GM12878 (cell line): ENCODE data around the gene MTX1. TPM values are rescaled to one million over a fixed set of nuclear protein-coding genes. Genes with fewer than 3 reads are reported as not detected.

Experiments
- ATF7 ChIP-seq: fragments of 450-650 bp; IDR thresholded peaks from 2 replicates; pipeline ENCODE4 v1.6.1; 2016; ENCODE audit warnings: low read depth, mild to moderate bottlenecking
- CREM ChIP-seq: IDR thresholded peaks from 2 replicates; pipeline ENCODE4 v1.6.1; 2014; ENCODE audit warnings: antibody characterized with exemption, low read depth
- E2F4 ChIP-seq: IDR thresholded peaks from 2 replicates; pipeline ENCODE4 v1.6.1; 2012; ENCODE audit warnings: low read depth, low read length, improper control_type of control experiment
- FOS ChIP-seq: IDR thresholded peaks from 3 replicates; pipeline ENCODE4 v1.6.1; 2011; ENCODE audit warnings: borderline replicate concordance; ENCODE audit not compliant: insufficient read length; ENCODE audit errors: extremely low read depth
- GABPA ChIP-seq: IDR thresholded peaks from 2 replicates; pipeline ENCODE4 v1.6.1; 2014; ENCODE audit warnings: antibody characterized with exemption, low read depth, mild to moderate bottlenecking, inconsistent platforms
- HSF1 ChIP-seq: fragments of 150-350 bp; IDR thresholded peaks from 2 replicates; pipeline ENCODE4 v1.6.1; 2014; ENCODE audit warnings: mild to moderate bottlenecking, low read depth, low read length
- IKZF1 ChIP-seq: fragments of 450-650 bp; conservative IDR thresholded peaks from 2 replicates; pipeline ENCODE4 v1.6.1; 2017; ENCODE audit warnings: antibody characterized with exemption, mild to moderate bottlenecking
- NFYA ChIP-seq: IDR thresholded peaks from 2 replicates; pipeline ENCODE4 v1.6.1; 2011; ENCODE audit warnings: low read depth, mild to moderate bottlenecking, low read length, improper control_type of control experiment, borderline replicate concordance
- NKRF ChIP-seq: fragments of 450-650 bp; conservative IDR thresholded peaks from 2 replicates; pipeline ENCODE4 v1.6.1; 2017; ENCODE audit warnings: mild to moderate bottlenecking, moderate library complexity
- PKNOX1 ChIP-seq: fragments of 450-650 bp; IDR thresholded peaks from 2 replicates; pipeline ENCODE4 v1.6.1; 2016; ENCODE audit warnings: mild to moderate bottlenecking
- POU2F2 ChIP-seq: IDR thresholded peaks from 3 replicates; pipeline ENCODE4 v1.6.1; 2011; ENCODE audit warnings: low read depth, mild to moderate bottlenecking, low read length, borderline replicate concordance
- RELA ChIP-seq: fragments of 450-650 bp; IDR thresholded peaks from 2 replicates; pipeline ENCODE4 v1.8.0; 2014; ENCODE audit warnings: borderline replicate concordance; ENCODE audit not compliant: partially characterized antibody
- SIN3A ChIP-seq: IDR thresholded peaks from 2 replicates; pipeline ENCODE4 v1.6.1; 2012; ENCODE audit warnings: low read depth, low read length, improper control_type of control experiment
- SPI1 ChIP-seq: IDR thresholded peaks from 2 replicates; pipeline ENCODE4 v1.6.1; 2011; ENCODE audit warnings: low read depth, mild to moderate bottlenecking, low read length, moderate library complexity, borderline replicate concordance; ENCODE audit not compliant: insufficient read depth
- STAT1 ChIP-seq: fragments of 450-650 bp; conservative IDR thresholded peaks from 2 replicates; pipeline ENCODE4 v1.6.1; 2014; ENCODE audit warnings: antibody characterized with exemption, mild to moderate bottlenecking
- SUZ12 ChIP-seq: fragments of 200-600 bp; sonication (generic); IDR thresholded peaks from one replicate; pipeline ENCODE4 v1.6.1; 2018; ENCODE audit warnings: antibody characterized with exemption, mild to moderate bottlenecking; ENCODE audit not compliant: unreplicated experiment
- TARDBP ChIP-seq: IDR thresholded peaks from 2 replicates; pipeline ENCODE4 v1.6.1; 2016; ENCODE audit warnings: borderline replicate concordance
- USF1 ChIP-seq: IDR thresholded peaks from 2 replicates; pipeline ENCODE4 v1.6.1; 2011; ENCODE audit warnings: borderline replicate concordance, low read depth, mild to moderate bottlenecking, moderate library complexity, mixed read lengths, low read length; ENCODE audit not compliant: insufficient read depth; ENCODE audit errors: extremely low read length
- ZBED1 ChIP-seq: IDR thresholded peaks from 2 replicates; pipeline ENCODE4 v1.6.1; 2016; ENCODE audit warnings: borderline replicate concordance
- ZBTB4 ChIP-seq: fragments of 450-650 bp; formaldehyde crosslinking; IDR thresholded peaks from 2 replicates; pipeline ENCODE4 v1.4.0; 2022; ENCODE audit warnings: mild to moderate bottlenecking, moderate library complexity
- polyA plus RNA-seq, 11 experiments: library from polyadenylated mRNA; depleted of rRNA in 4 of 11; unstranded in 6 of 11; stranded (reverse) in 5 of 11; fragments of >200 nt; fragmentation: Nextera tagmentation in 4 of 11; fragmentation: Illumina TruSeq in 1 of 11; extraction: Ambion mirVana in 4 of 11; extraction: Trizol in 1 of 11; gene quantifications; 1 replicate in 1 of 11; 2 replicates in 10 of 11; pipeline versions ENCODE4 v1.2.1 to v1.2.3, GENCODE V29; 2011 to 2016; ENCODE audit warnings: inconsistent platforms in 2 of 11, missing spikeins in 2 of 11, low read depth in 1 of 11
- total RNA-seq, 4 experiments: library from RNA; depleted of rRNA in 3 of 4; stranded (reverse); fragments of >200 nt in 3 of 4; fragmentation: Illumina TruSeq in 1 of 4; extraction: Trizol in 1 of 4; gene quantifications; 2 replicates each; pipeline versions ENCODE4 v1.2.1 to v1.2.3, GENCODE V29; 2013 to 2021

The MTX1 gene
- total and polyA plus RNA-seq, 10 of the 15 experiments (the other 5 are each of a cell fraction or from before 2014, with no cell fraction given), result 15.8 to 92.0 (median 49.1) TPM

- no peak for TF ChIP-seq ZBTB4 (CRISPR knock-in tag)
- peak; percentile 83 for TF ChIP-seq IKZF1
- peak; percentile 29; the same call in 1 of the 2 replicates for TF ChIP-seq SPI1
- TF ChIP-seq STAT1, result 0 out of 2 replicates have a peak, but pooled peaks have one; percentile 49
- peak; percentile 50; the same call in 1 of the 2 replicates for TF ChIP-seq ATF7
- TF ChIP-seq GABPA, result peak; percentile 62; the same call in 1 of the 2 replicates
- TF ChIP-seq USF1, result peak; percentile 93
- TF ChIP-seq POU2F2, result 0 out of 3 replicates have a peak, but pooled peaks have one; percentile 25
- peak; percentile 95; the same call in 1 of the 2 replicates for TF ChIP-seq TARDBP
- TF ChIP-seq CREM, result peak; percentile 71; the same call in 1 of the 2 replicates
- TF ChIP-seq PKNOX1, result no peak
- TF ChIP-seq ZBED1, result no peak
- peak; percentile 95 for TF ChIP-seq FOS
- TF ChIP-seq NFYA, result no peak
- peak; percentile 98 for TF ChIP-seq SIN3A
- peak; percentile 63 for TF ChIP-seq RELA
- TF ChIP-seq E2F4, result no peak
- peak; percentile 96 for TF ChIP-seq NKRF
- TF ChIP-seq SUZ12, result no peak
- TF ChIP-seq HSF1, result no peak
Observed at GRCh38 chr1:155241069-155241679, 32.7 kb downstream of the MTX1 start (continued).
